T-cell (primary cell): ENCODE measurements around the gene PIEZO2. TPM values are rescaled to one million over a fixed set of nuclear protein-coding genes. Genes with fewer than 3 reads are reported as not detected.

Source experiments
- ATAC-seq, 4 experiments: fragments of 200-7000 bp in 3 of 4; fragments of 150-1000 bp in 1 of 4; cut with Tn5 transposase; replicated peaks in 1 of 4; 1 replicate in 3 of 4; 2 replicates in 1 of 4; pipeline ENCODE4 v1.10.0; 2021; ENCODE audit warnings: moderate library complexity in 3 of 4, mild to moderate bottlenecking in 2 of 4, moderate number of reproducible peaks in 1 of 4
- CTCF ChIA-PET, 2 donors: fragments of 300-600 bp; sonication (Branson Sonifier 250); formaldehyde crosslinking; loops; one replicate each; lab custom pipeline; 2022; ENCODE audit warnings: antibody characterized with exemption in 2 of 2; lab: Charles Lee
- POLR2A ChIA-PET, 2 donors: fragments of 300-600 bp; sonication (Branson Sonifier 250); formaldehyde crosslinking; loops; one replicate each; lab custom pipeline; 2022; ENCODE audit warnings: antibody characterized with exemption in 2 of 2; lab: Charles Lee
- DNase-seq, 35 experiments: peaks; one replicate each; pipeline versions ENCODE4 v3.0.0 to v3.0.0-alpha.2; 2013 to 2023
- H3K27ac ChIP-seq: one replicate; pipeline ENCODE4 v1.5.1; 2013; ENCODE audit warnings: low read length
- H3K27me3 ChIP-seq, 2 experiments: replicated peaks in 1 of 2; 1 replicate in 1 of 2; 2 replicates in 1 of 2; pipeline versions ENCODE4 v1.6.1 to v1.7.0; 2013; ENCODE audit warnings: low read length in 1 of 2, mixed read lengths in 1 of 2; ENCODE audit not compliant: control insufficient read depth in 2 of 2, insufficient read depth in 2 of 2; ENCODE audit errors: extremely low read depth in 1 of 2
- H3K36me3 ChIP-seq, 2 donors: 1 replicate in 1 of 2; 2 replicates in 1 of 2; pipeline versions ENCODE4 v1.6.1 to v1.7.0; 2013; ENCODE audit warnings: low read length in 1 of 2; ENCODE audit not compliant: control insufficient read depth in 2 of 2, insufficient read depth in 1 of 2; ENCODE audit errors: extremely low read depth in 1 of 2
- H3K4me1 ChIP-seq, 2 experiments: 1 replicate in 1 of 2; 2 replicates in 1 of 2; pipeline versions ENCODE4 v1.6.1 to v1.7.0; 2013; ENCODE audit warnings: low read length in 2 of 2, mixed read lengths in 1 of 2; ENCODE audit not compliant: insufficient read depth in 2 of 2, control insufficient read depth in 1 of 2; ENCODE audit errors: extremely low read depth in 1 of 2
- H3K4me3 ChIP-seq, 2 donors: 1 replicate in 1 of 2; 2 replicates in 1 of 2; pipeline versions ENCODE4 v1.5.1 to v1.7.0; 2013; ENCODE audit warnings: mild to moderate bottlenecking in 2 of 2, low read length in 1 of 2, moderate library complexity in 1 of 2; ENCODE audit not compliant: control insufficient read depth in 1 of 2; ENCODE audit errors: extremely low read depth in 1 of 2
- H3K9me3 ChIP-seq: 2 replicates; pipeline ENCODE4 v1.7.0; 2013
- H3K27ac Mint-ChIP-seq, 2 donors: one replicate each; pipeline ENCODE4 v1.8.0; 2020 to 2021; ENCODE audit warnings: mild to moderate bottlenecking in 2 of 2, mixed read lengths in 2 of 2
- H3K27me3 Mint-ChIP-seq, 2 donors: one replicate each; pipeline ENCODE4 v1.8.0; 2021 to 2022; ENCODE audit warnings: mixed read lengths in 2 of 2
- H3K36me3 Mint-ChIP-seq: one replicate; pipeline ENCODE4 v1.8.0; 2021; ENCODE audit warnings: mixed read lengths
- H3K4me1 Mint-ChIP-seq, 3 donors: one replicate each; pipeline ENCODE4 v1.8.0; 2020 to 2022; ENCODE audit warnings: mixed read lengths in 3 of 3, mild to moderate bottlenecking in 1 of 3
- H3K4me3 Mint-ChIP-seq, 3 donors: one replicate each; pipeline ENCODE4 v1.8.0; 2020 to 2022; ENCODE audit warnings: mild to moderate bottlenecking in 3 of 3, mixed read lengths in 3 of 3, moderate library complexity in 3 of 3
- H3K9me3 Mint-ChIP-seq, 3 donors: one replicate each; pipeline ENCODE4 v1.8.0; 2020 to 2022; ENCODE audit warnings: mixed read lengths in 3 of 3
- WGBS: methylation state at CpG from one replicate; pipeline ENCODE4 v1.1.5; 2013; ENCODE audit warnings: missing lambda C conversion rate; ENCODE audit not compliant: insufficient coverage; 5-methylcytosine and 5-hydroxymethylcytosine counted together
- total RNA-seq, 35 experiments: library from RNA in 6 of 35; stranded (reverse) in 6 of 35; fragments of 120-200 nt in 1 of 35; gene quantifications; one replicate each; pipeline versions ENCODE4 v1.2.1 to v1.2.4 and lab custom pipeline; 2013 to 2026

PIEZO2 gene
- total RNA-seq, 5 donors from 2014 or later (not counting 1 experiment from before 2014, with no cell fraction given): 0.05 to 0.90 (median 0.21) TPM; not detected in 1

DNA sequence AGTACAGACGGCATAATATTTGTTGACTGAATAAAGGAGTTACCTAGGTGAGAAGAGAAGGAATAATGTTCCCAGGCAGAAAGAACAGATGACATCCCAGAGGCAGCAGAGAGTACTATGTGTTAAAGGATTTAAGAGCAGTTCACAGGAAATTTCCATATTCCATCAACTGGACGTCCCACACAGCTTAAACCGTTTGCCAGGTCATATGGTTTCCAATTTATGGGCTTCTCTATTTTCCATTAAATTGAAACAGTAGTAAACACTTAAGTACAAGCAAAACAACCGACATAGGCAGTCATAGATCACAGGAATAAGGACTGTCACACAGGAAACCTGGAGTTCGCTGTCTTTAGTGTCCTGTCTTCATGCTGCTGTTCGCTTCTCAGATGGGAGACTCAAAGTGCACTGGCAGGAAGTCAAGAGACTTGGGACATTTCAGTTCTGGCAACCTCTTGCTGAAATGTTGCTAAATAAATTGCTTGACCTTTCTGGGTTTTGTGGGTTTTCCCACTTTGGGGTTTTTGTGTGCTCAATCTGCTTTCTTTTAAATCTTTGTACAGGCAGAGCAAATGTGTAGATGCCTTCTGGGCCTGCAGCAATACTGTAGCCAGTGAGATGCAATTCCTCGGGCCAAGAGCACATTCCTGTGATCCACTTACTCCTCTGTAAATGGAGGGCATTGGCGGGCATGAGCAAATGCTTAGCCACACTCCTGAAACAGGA, 5.8 kb upstream of the PIEZO2 start:
- no peaks in the 10 kb centered on the region for H3K36me3 Mint-ChIP-seq
- H3K4me1 ChIP-seq: no peaks in the 10 kb centered on the region
- H3K27ac ChIP-seq: no peak overlapping the region
- no peaks in the 10 kb centered on the region for H3K36me3 ChIP-seq
- no peaks in the 10 kb centered on the region for H3K9me3 ChIP-seq
- 72% methylated on average over 6 of the region's 8 CpGs for WGBS
- H3K4me3 ChIP-seq: no peak overlapping the region
- no peak overlapping the region for H3K27ac Mint-ChIP-seq
- peaks cover 0 to 7% of the 10 kb centered on the region in 2 experiments for H3K27me3 ChIP-seq
- DNase-seq: no peak
- H3K27me3 Mint-ChIP-seq: peaks cover 17 to 18% of the 10 kb centered on the region in 2 donors
- POLR2A ChIA-PET: no interaction called here
- H3K9me3 Mint-ChIP-seq: no peaks in the 10 kb centered on the region
- CTCF ChIA-PET: interaction anchor here in 1 of 2 donors (0.6 kb wide), 1 partner anchor 12 kb away, joined by 3 read pairs; no protein-coding TSS in a partner anchor
- H3K4me3 Mint-ChIP-seq: no peak overlapping the region
- no peak for ATAC-seq
- no peaks in the 10 kb centered on the region for H3K4me1 Mint-ChIP-seq

GRCh38 chr18:11154368-11154989, 5.1 kb upstream of the PIEZO2 start:
- Histone ChIP-seq H3K27me3 (peaks cover 4 to 12% of the 10 kb centered on the region in 2 experiments), H3K4me1 (no peaks in the 10 kb centered on the region), H3K4me3 (no peak overlapping the region), H3K9me3 (no peaks in the 10 kb centered on the region), H3K27ac (no peak overlapping the region), H3K36me3 (no peaks in the 10 kb centered on the region)
- Mint-ChIP-seq H3K36me3 (no peaks in the 10 kb centered on the region), H3K4me1 (no peaks in the 10 kb centered on the region), H3K27me3 (peaks cover 21 to 24% of the 10 kb centered on the region in 2 donors), H3K27ac (no peak overlapping the region), H3K9me3 (no peaks in the 10 kb centered on the region), H3K4me3 (no peak overlapping the region)
- CTCF ChIA-PET: interaction anchor here in 1 of 2 donors (0.6 kb wide), 1 partner anchor 12 kb away, joined by 3 read pairs; no protein-coding TSS in a partner anchor
- POLR2A ChIA-PET: no interaction called here
- ATAC-seq (no peak), DNase-seq (peak in 1 of 35 experiments; percentile 5)
- WGBS: no CpG with 5 or more reads among the region's 2 CpGs

DNA sequence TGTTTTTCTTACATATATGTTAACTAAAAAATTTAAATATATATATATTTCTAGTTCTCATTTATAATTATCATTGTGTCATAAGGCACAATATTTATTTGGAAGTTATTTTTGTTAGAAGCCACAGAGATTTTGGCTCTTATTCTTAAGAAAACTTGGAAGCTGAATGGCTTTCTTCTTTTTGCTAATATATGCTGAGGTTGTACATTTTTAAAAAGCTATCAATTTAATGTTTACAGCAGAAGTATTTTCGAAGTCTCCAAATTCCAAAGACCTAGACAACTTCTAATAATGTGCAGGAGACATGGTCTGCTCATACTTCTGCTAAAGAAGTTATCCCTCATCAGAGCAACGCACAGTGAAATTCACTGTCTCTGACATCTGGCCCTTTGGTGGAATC, 3.7 kb upstream of the PIEZO2 start:
- Histone ChIP-seq H3K27ac (no peak overlapping the region), H3K4me3 (no peak overlapping the region), H3K27me3 (peaks cover 11 to 12% of the 10 kb centered on the region in 2 experiments), H3K36me3 (no peaks in the 10 kb centered on the region), H3K9me3 (no peaks in the 10 kb centered on the region), H3K4me1 (no peaks in the 10 kb centered on the region)
- no peak overlapping the region for H3K4me3 Mint-ChIP-seq
- ATAC-seq (no peak), DNase-seq (no peak)
- peaks cover 22 to 25% of the 10 kb centered on the region in 2 donors for H3K27me3 Mint-ChIP-seq
- CTCF ChIA-PET: no interaction called here
- no peaks in the 10 kb centered on the region for H3K9me3 Mint-ChIP-seq
- POLR2A ChIA-PET: no interaction called here
- H3K36me3 Mint-ChIP-seq: no peaks in the 10 kb centered on the region
- H3K4me1 Mint-ChIP-seq: peaks cover 1% of the 10 kb centered on the region in 3 donors
- 100% methylated on average over 1 of the region's 2 CpGs for WGBS
- no peak overlapping the region for H3K27ac Mint-ChIP-seq

DNA sequence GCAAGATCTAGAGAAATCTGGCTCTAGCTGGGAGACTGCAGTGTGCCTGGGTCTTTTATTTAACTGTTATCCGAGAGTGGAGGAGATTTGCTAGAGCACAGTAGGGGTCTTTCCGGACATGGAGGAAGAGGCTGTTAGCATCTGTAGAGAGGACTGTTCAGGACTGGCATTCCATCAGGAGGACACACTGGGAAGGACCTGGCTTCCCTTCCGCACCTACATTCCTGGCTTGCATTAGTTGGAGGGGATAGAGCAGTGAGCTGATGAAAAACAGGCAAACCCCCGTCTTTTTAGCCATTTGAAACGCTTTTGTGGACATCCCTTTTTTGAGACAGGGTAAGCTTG, 874 bp upstream of the PIEZO2 start:
- Mint-ChIP-seq H3K27ac (no peak overlapping the region), H3K27me3 (peaks cover 32 to 43% of the 10 kb centered on the region in 2 donors), H3K9me3 (no peaks in the 10 kb centered on the region), H3K36me3 (no peaks in the 10 kb centered on the region), H3K4me3 (no peak overlapping the region), H3K4me1 (peaks cover 3 to 11% (median 3%) of the 10 kb centered on the region in 3 donors)
- ATAC-seq (no peak), DNase-seq (no peak)
- Histone ChIP-seq H3K4me3 (no peak overlapping the region), H3K4me1 (no peaks in the 10 kb centered on the region), H3K36me3 (no peaks in the 10 kb centered on the region), H3K27ac (no peak overlapping the region), H3K9me3 (no peaks in the 10 kb centered on the region), H3K27me3 (peaks cover 21 to 27% of the 10 kb centered on the region in 2 experiments)
- POLR2A ChIA-PET: no interaction called here
- WGBS: 78% methylated on average over 5 of the region's 5 CpGs
- CTCF ChIA-PET: no interaction called here

GRCh38 chr18:11148680-11149440, 509 bp downstream of the PIEZO2 start:
- Mint-ChIP-seq H3K36me3 (no peaks in the 10 kb centered on the region), H3K9me3 (no peaks in the 10 kb centered on the region), H3K27ac (no peak overlapping the region), H3K4me3 (no peak overlapping the region), H3K4me1 (peaks cover 3 to 11% (median 3%) of the 10 kb centered on the region in 3 donors), H3K27me3 (peaks cover 32 to 43% of the 10 kb centered on the region in 2 donors)
- peaks cover 21 to 27% of the 10 kb centered on the region in 2 experiments for H3K27me3 ChIP-seq
- H3K27ac ChIP-seq: no peak overlapping the region
- H3K36me3 ChIP-seq: no peaks in the 10 kb centered on the region
- no peaks in the 10 kb centered on the region for H3K4me1 ChIP-seq
- no peak for ATAC-seq
- ChIA-PET CTCF (no interaction called here), POLR2A (no interaction called here)
- H3K9me3 ChIP-seq: no peaks in the 10 kb centered on the region
- DNase-seq: no peak
- H3K4me3 ChIP-seq: peak overlapping the region in 1 of 2 donors; percentile 67
- 6% methylated on average over 85 of the region's 86 CpGs for WGBS

- DNase-seq: no peak
- Mint-ChIP-seq H3K4me3 (peak overlapping the region in 1 of 3 donors; percentile 27), H3K36me3 (no peaks in the 10 kb centered on the region), H3K4me1 (peaks cover 3 to 11% (median 3%) of the 10 kb centered on the region in 3 donors), H3K9me3 (no peaks in the 10 kb centered on the region), H3K27me3 (peaks cover 32 to 43% of the 10 kb centered on the region in 2 donors), H3K27ac (no peak overlapping the region)
- Histone ChIP-seq H3K27me3 (peaks cover 21 to 27% of the 10 kb centered on the region in 2 experiments), H3K9me3 (no peaks in the 10 kb centered on the region), H3K4me1 (no peaks in the 10 kb centered on the region), H3K27ac (no peak overlapping the region), H3K4me3 (peak overlapping the region in 1 of 2 donors; percentile 23), H3K36me3 (no peaks in the 10 kb centered on the region)
- ChIA-PET CTCF (no interaction called here), POLR2A (no interaction called here)
- ATAC-seq: no peak
- 11% methylated on average over 34 of the region's 39 CpGs for WGBS
Measured at GRCh38 chr18:11147962-11148679, 1.2 kb downstream of the PIEZO2 start.
